Measurements from ENCODE around the gene TMBIM1. TPM values are rescaled to one million over a fixed set of nuclear protein-coding genes. Genes with fewer than 3 reads are reported as not detected.

The TMBIM1 gene
- total RNA-seq, 1 experiment from 2014 or later: 168 TPM

- POLR2A ChIA-PET: interaction anchor here (1.0 to 1.5 kb wide), 11 partner anchors 10 to 297 kb away, joined by 3 to 20 read pairs (median 5); partner anchors contain the start of genes GPBAR1, TMBIM1 and USP37
Measured at GRCh38 chr2:218270721-218271486, 21.4 kb downstream of the TMBIM1 start.

DNA sequence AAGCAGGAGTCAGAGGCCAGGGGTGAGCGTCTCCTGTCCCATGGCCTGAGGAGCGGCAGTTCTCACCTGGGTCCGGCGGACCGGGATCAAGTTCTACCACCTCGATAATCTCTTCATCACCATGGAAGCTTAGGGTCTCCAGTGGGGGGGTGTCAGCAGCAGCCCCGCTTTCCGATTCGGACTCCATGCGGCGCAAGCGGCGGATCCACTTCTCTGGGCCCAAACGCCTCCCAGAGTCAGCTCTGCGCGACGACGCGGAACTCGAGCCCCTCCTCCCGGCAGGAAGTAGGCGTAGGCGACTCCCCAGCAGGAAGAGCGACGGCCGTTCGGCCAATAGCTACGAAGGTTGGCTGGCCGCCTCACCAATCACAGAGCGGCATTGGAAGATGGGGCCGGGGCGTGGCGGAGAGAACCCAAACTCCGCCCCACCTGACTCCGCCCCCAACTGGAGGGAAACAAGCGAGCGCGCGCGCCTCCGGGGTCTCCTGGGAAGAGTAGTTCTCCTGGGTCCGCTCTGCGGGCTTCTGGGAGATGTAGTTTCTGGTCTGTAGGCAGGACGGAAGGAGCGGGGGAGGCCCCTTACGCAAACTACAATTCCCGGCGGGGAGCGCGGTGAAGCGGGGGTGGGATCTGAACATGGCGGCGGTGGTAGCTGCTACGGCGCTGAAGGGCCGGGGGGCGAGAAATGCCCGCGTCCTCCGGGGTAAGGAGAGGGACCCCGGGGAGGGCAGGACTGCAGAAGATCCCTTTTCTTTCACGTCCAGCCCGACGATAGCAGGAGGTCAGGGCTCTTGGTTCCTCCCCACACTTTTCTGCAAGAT lies 22.2 kb downstream of the TMBIM1 start, which contains the start of the genes AAMP and PNKD:
Gene AAMP, minus strand, starts transcription at position 238 of the 821 bp plus-strand sequence. Its CDS starts 51 bp downstream, at position 187.
Gene PNKD, plus strand, starts transcription at position 620 of the 821 bp plus-strand sequence. Its CDS starts 17 bp downstream, at position 637.
- H3K27me3 ChIP-seq (replicated peaks; ENCODE audit: control insufficient read depth, insufficient read depth, low read length): no peaks in the 10 kb centered on the region
- TF ChIP-seq CTCF (IDR thresholded peaks at IDR 0.05; ENCODE audit: insufficient read depth in 1 of 2, low read depth in 1 of 2, low read length in 1 of 2, severe bottlenecking in 1 of 2, unreplicated experiment in 1 of 2): peak in 1 of 2 experiments; percentile 23
- H3K36me3 Mint-ChIP-seq (ENCODE audit: insufficient read depth, unreplicated experiment): peaks cover 67% of the 10 kb centered on the region
- H3K27me3 Mint-ChIP-seq (ENCODE audit: insufficient read depth, unreplicated experiment): no peaks in the 10 kb centered on the region
- POLR2A ChIA-PET: interaction anchor here (1.0 to 1.5 kb wide), 11 partner anchors 9 to 298 kb away, joined by 3 to 20 read pairs (median 4); partner anchors contain the start of genes CTDSP1, GPBAR1 and USP37
- peak; percentile 100 for DNase-seq
- intact Hi-C loops (cut with micrococcal nuclease; ENCODE audit: unreplicated experiment): loop anchor here (1.0 to 10.0 kb wide), 4 partner anchors 53 to 375 kb away; partner anchors contain the start of gene ARPC2
- peak within 1 kb of the TSS; percentile 65 for H3K4me3 ChIP-seq (ENCODE audit: low read depth, low read length)
- H3K27ac Mint-ChIP-seq (ENCODE audit: unreplicated experiment): peak within 1 kb of the TSS; percentile 93
- H3K4me1 ChIP-seq: peaks cover 7% of the 10 kb centered on the region
- peaks cover 13% of the 10 kb centered on the region for H3K4me1 Mint-ChIP-seq (ENCODE audit: low read depth, unreplicated experiment)
- H3K9me3 ChIP-seq: no peaks in the 10 kb centered on the region
- CTCF ChIA-PET: interaction anchor here (0.6 to 7.0 kb wide), 9 partner anchors 13 to 437 kb away, joined by 3 to 121 read pairs (median 5); partner anchors contain the start of genes TMBIM1 and VIL1
- peak within 1 kb of the TSS; percentile 91 for H3K4me3 Mint-ChIP-seq (ENCODE audit: unreplicated experiment)
- no TSS peak for BruUV-seq (replicated peaks)
- no peaks in the 10 kb centered on the region for H3K9me3 Mint-ChIP-seq (ENCODE audit: unreplicated experiment)
- peaks cover 7% of the 10 kb centered on the region; the same call in 1 of the 2 replicates for H3K36me3 ChIP-seq (ENCODE audit: control insufficient read depth, insufficient read depth, low read length)

More at GRCh38 chr2:218270721-218271486, 21.4 kb downstream of the TMBIM1 start:
- no peaks in the 10 kb centered on the region for H3K9me3 Mint-ChIP-seq (ENCODE audit: unreplicated experiment)
- Histone ChIP-seq H3K4me1 (peaks cover 4% of the 10 kb centered on the region; the same call in 1 of the 2 replicates), H3K4me3 (ENCODE audit: low read depth, low read length) (peak overlapping the region; percentile 65), H3K9me3 (no peaks in the 10 kb centered on the region), H3K36me3 (ENCODE audit: control insufficient read depth, insufficient read depth, low read length) (peaks cover 7% of the 10 kb centered on the region; the same call in 1 of the 2 replicates), H3K27me3 (replicated peaks; ENCODE audit: control insufficient read depth, insufficient read depth, low read length) (no peaks in the 10 kb centered on the region)
- no peaks in the 10 kb centered on the region for H3K27me3 Mint-ChIP-seq (ENCODE audit: insufficient read depth, unreplicated experiment)
- no peak for DNase-seq
- peak overlapping the region; percentile 93 for H3K27ac Mint-ChIP-seq (ENCODE audit: unreplicated experiment)
- no peak for TF ChIP-seq CTCF (IDR thresholded peaks at IDR 0.05; ENCODE audit: insufficient read depth in 1 of 2, low read depth in 1 of 2, low read length in 1 of 2, severe bottlenecking in 1 of 2, unreplicated experiment in 1 of 2)
- H3K36me3 Mint-ChIP-seq (ENCODE audit: insufficient read depth, unreplicated experiment): peaks cover 64% of the 10 kb centered on the region
- intact Hi-C loops (cut with micrococcal nuclease; ENCODE audit: unreplicated experiment): loop anchor here (1.0 to 10.0 kb wide), 4 partner anchors 54 to 374 kb away; partner anchors contain the start of gene ARPC2
- peaks cover 13% of the 10 kb centered on the region for H3K4me1 Mint-ChIP-seq (ENCODE audit: low read depth, unreplicated experiment)
- CTCF ChIA-PET: interaction anchor here (1.0 to 7.0 kb wide), 8 partner anchors 13 to 388 kb away, joined by 3 to 121 read pairs (median 6); partner anchors contain the start of genes BCS1L, CATIP, TMBIM1 and ZNF142
- BruUV-seq (replicated peaks): no TSS peak
- peak overlapping the region; percentile 91 for H3K4me3 Mint-ChIP-seq (ENCODE audit: unreplicated experiment)

All from Caco-2 (cell line).